SU-DHL-6 (cell line): ENCODE results near the gene LY6G5B.

Source experiments
- EZH2phosphoT487 ChIP-seq: fragments of 200-600 bp; sonication (generic), shearing (Covaris generic); conservative IDR thresholded peaks from 2 replicates; pipeline ENCODE4 v1.6.1; 2018; ENCODE audit warnings: mild to moderate bottlenecking, antibody characterized with exemption, low read length, moderate library complexity, mixed read lengths
- TF ChIP-seq, protein P1 (sequence below): fragments of 200-600 bp; sonication (generic); IDR thresholded peaks from one replicate; pipeline ENCODE4 v1.5.1; 2017; ENCODE audit warnings: antibody characterized with exemption, mild to moderate bottlenecking, low read length, moderate library complexity; ENCODE audit not compliant: insufficient read depth, poor library complexity, severe bottlenecking

DNA sequence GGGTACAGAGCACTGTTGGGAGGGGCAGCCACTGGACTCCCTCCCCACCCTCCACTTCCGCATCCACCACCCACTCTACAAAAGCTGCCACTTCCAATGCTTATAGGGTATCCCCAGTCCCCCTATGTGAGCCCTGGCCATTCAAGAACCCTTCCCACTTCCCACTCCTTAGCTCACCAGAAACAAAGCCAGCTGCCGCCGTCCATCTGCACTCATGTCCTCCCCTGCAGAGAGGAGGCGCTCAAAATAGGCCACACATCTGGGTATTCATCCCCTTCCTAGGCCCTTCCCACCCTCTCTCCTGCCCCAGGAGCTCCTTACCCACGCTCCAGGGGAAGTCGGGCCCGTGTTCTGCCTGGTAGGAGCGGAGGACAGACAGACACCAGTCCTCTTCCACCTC, 17.5 kb downstream of the LY6G5B start:
- TF ChIP-seq, protein P1, sequence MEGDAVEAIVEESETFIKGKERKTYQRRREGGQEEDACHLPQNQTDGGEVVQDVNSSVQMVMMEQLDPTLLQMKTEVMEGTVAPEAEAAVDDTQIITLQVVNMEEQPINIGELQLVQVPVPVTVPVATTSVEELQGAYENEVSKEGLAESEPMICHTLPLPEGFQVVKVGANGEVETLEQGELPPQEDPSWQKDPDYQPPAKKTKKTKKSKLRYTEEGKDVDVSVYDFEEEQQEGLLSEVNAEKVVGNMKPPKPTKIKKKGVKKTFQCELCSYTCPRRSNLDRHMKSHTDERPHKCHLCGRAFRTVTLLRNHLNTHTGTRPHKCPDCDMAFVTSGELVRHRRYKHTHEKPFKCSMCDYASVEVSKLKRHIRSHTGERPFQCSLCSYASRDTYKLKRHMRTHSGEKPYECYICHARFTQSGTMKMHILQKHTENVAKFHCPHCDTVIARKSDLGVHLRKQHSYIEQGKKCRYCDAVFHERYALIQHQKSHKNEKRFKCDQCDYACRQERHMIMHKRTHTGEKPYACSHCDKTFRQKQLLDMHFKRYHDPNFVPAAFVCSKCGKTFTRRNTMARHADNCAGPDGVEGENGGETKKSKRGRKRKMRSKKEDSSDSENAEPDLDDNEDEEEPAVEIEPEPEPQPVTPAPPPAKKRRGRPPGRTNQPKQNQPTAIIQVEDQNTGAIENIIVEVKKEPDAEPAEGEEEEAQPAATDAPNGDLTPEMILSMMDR: no peak
- TF ChIP-seq EZH2phosphoT487: no peak
